K562 (cell line): ENCODE results near the gene TDRD12.

Source experiments
- MYNN ChIP-seq, 2 experiments: sonication (generic); formaldehyde crosslinking in 1 of 2; IDR thresholded peaks; 2 replicates each; pipeline versions ENCODE4 v1.5.0 to v1.6.1; 2016 to 2020; ENCODE audit warnings: antibody characterized with exemption in 1 of 2, missing genetic modification reagents in 1 of 2
- POLR2A ChIP-seq: fragments of 450-650 bp; conservative IDR thresholded peaks from 2 replicates; pipeline ENCODE4 v1.6.1; 2016
- SIN3A ChIP-seq, 2 experiments: fragments of 150-350 bp in 1 of 2; IDR thresholded peaks; 2 replicates each; pipeline ENCODE4 v1.6.1; 2011 to 2016; ENCODE audit warnings: borderline replicate concordance in 2 of 2, low read depth in 2 of 2, low read length in 2 of 2, mild to moderate bottlenecking in 2 of 2, moderate library complexity in 2 of 2; ENCODE audit not compliant: control insufficient read depth in 1 of 2
- ZNF785 ChIP-seq: fragments of 250-450 bp; sonication (Bioruptor Pico); IDR thresholded peaks from 2 replicates; pipeline ENCODE4 v1.4.0; 2020; ENCODE audit warnings: mild to moderate bottlenecking

DNA sequence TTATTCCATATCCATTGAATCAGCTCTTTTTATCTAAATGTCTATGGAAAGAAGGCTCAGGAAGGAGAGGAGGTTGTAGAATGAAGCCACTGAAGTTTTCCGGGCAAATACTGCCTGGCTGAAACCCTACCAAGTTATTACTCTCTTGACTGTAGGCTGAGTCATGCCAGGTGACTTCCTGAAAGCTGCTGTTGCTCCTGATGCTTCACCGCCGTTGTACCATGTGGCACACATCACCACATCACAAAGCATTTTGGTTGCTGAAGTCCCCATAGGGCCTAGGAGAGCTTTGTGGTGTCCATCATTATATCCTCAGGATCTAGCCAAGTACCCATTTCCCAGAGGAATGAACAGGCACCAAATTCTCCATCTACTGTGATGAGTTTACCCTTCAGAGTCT lies 11.1 kb upstream of the TDRD12 start:
- no peak for TF ChIP-seq SIN3A (IDR thresholded peaks at IDR 0.05; ENCODE audit: borderline replicate concordance in 2 of 2, control insufficient read depth in 1 of 2, low read depth in 2 of 2, low read length in 2 of 2)
- no peak for TF ChIP-seq MYNN (IDR thresholded peaks at IDR 0.05)
- no peak for TF ChIP-seq MYNN (CRISPR knock-in tag; IDR thresholded peaks at IDR 0.05)
- no peak for TF ChIP-seq ZNF785 (CRISPR knock-in tag)
- no peak for TF ChIP-seq POLR2A
